Suprapubic skin (tissue), 4 donors: ENCODE results near the gene SH3BP5. TPM values are rescaled to one million over a fixed set of nuclear protein-coding genes. Genes with fewer than 3 reads are reported as not detected.

Experiments
- DNase-seq, 2 donors: peaks; one replicate each; pipeline ENCODE4 v3.0.0-alpha.2; 2019; ENCODE audit warnings: low spot score in 2 of 2
- H3K27ac ChIP-seq: fragments of 200-600 bp; sonication (generic); one replicate; pipeline ENCODE4 v1.5.1; 2019
- H3K27me3 ChIP-seq: fragments of 200-600 bp; sonication (generic); one replicate; pipeline ENCODE4 v1.5.1; 2019
- H3K36me3 ChIP-seq: fragments of 200-600 bp; sonication (generic); one replicate; pipeline ENCODE4 v1.5.1; 2019
- H3K4me1 ChIP-seq: fragments of 200-600 bp; sonication (generic); one replicate; pipeline ENCODE4 v1.5.1; 2019
- H3K4me3 ChIP-seq: fragments of 200-600 bp; sonication (generic); one replicate; pipeline ENCODE4 v1.5.1; 2019; ENCODE audit warnings: mild to moderate bottlenecking
- H3K9me3 ChIP-seq: fragments of 200-600 bp; sonication (generic); one replicate; pipeline ENCODE4 v1.5.1; 2019
- CTCF ChIP-seq, 2 donors: fragments of 200-600 bp in 1 of 2; fragments of 450-650 bp in 1 of 2; sonication (generic) in 1 of 2; IDR thresholded peaks; one replicate each; pipeline ENCODE4 v1.5.1; 2016 to 2019; ENCODE audit warnings: antibody characterized with exemption in 2 of 2, mild to moderate bottlenecking in 1 of 2, moderate library complexity in 1 of 2
- EP300 ChIP-seq: sonication (generic); formaldehyde crosslinking; IDR thresholded peaks from one replicate; pipeline ENCODE4 v1.6.1; 2017; ENCODE audit warnings: antibody characterized with exemption
- POLR2A ChIP-seq, 2 donors: fragments of 450-650 bp; IDR thresholded peaks; one replicate each; pipeline ENCODE4 v1.6.1; 2017; ENCODE audit warnings: antibody characterized with exemption in 2 of 2, mild to moderate bottlenecking in 2 of 2, moderate library complexity in 2 of 2
- POLR2AphosphoS5 ChIP-seq, 3 donors: sonication (generic); formaldehyde crosslinking; IDR thresholded peaks; one replicate each; pipeline ENCODE4 v1.6.1; 2017; ENCODE audit warnings: antibody characterized with exemption in 3 of 3
- WGBS: methylation state at CpG from one replicate; pipeline ENCODE4 v1.1.5; 2018; 5-methylcytosine and 5-hydroxymethylcytosine counted together
- total RNA-seq, 4 donors: library from RNA; depleted of rRNA; stranded (reverse); fragments of >200 nt; gene quantifications; one replicate each; pipeline ENCODE4 v1.1.0, GENCODE V29; 2016

The SH3BP5 gene
- total RNA-seq, 4 donors from 2014 or later = 11.2 to 27.0 (median 17.8) TPM

- TF ChIP-seq CTCF (IDR thresholded peaks at IDR 0.05) (no peak), EP300 (no peak), POLR2AphosphoS5 (IDR thresholded peaks at IDR 0.05) (no peak), POLR2A (IDR thresholded peaks at IDR 0.05) (no peak)
- H3K4me1 ChIP-seq = peaks cover 25% of the 10 kb centered on the region
- peak overlapping the region; percentile 18 for H3K27ac ChIP-seq
Measured at GRCh38 chr3:15299036-15299435, 33.4 kb downstream of the SH3BP5 start.

GRCh38 chr3:15298504-15298903 is 33.9 kb downstream of the SH3BP5 start:
- DNase-seq = no peak
- no peaks in the 10 kb centered on the region for H3K9me3 ChIP-seq
- peaks cover 8% of the 10 kb centered on the region for H3K36me3 ChIP-seq
- TF ChIP-seq CTCF (IDR thresholded peaks at IDR 0.05) = no peak
- no peak for TF ChIP-seq EP300
- TF ChIP-seq POLR2AphosphoS5 (IDR thresholded peaks at IDR 0.05) = no peak
- TF ChIP-seq POLR2A (IDR thresholded peaks at IDR 0.05) = no peak
- peaks cover 26% of the 10 kb centered on the region for H3K4me1 ChIP-seq
- 86% methylated on average over 3 of the region's 3 CpGs for WGBS
- peak overlapping the region; percentile 18 for H3K27ac ChIP-seq
- no peak overlapping the region for H3K4me3 ChIP-seq
- no peaks in the 10 kb centered on the region for H3K27me3 ChIP-seq

More at GRCh38 chr3:15299036-15299435, 33.4 kb downstream of the SH3BP5 start:
- peak in 1 of 2 donors; percentile 50 for DNase-seq
- no peak overlapping the region for H3K4me3 ChIP-seq
- H3K36me3 ChIP-seq = peaks cover 12% of the 10 kb centered on the region
- no peaks in the 10 kb centered on the region for H3K9me3 ChIP-seq
- H3K27me3 ChIP-seq = no peaks in the 10 kb centered on the region
- 44% methylated on average over 3 of the region's 3 CpGs for WGBS

GRCh38 chr3:15297608-15298350 is 34.6 kb downstream of the SH3BP5 start:
- no peak for TF ChIP-seq CTCF (IDR thresholded peaks at IDR 0.05)
- no peak for TF ChIP-seq EP300
- TF ChIP-seq POLR2AphosphoS5 (IDR thresholded peaks at IDR 0.05) = no peak
- no peak for TF ChIP-seq POLR2A (IDR thresholded peaks at IDR 0.05)
- Histone ChIP-seq H3K36me3 (peaks cover 8% of the 10 kb centered on the region), H3K4me3 (no peak overlapping the region), H3K9me3 (no peaks in the 10 kb centered on the region), H3K27me3 (no peaks in the 10 kb centered on the region), H3K4me1 (peaks cover 34% of the 10 kb centered on the region), H3K27ac (no peak overlapping the region)
- peak in 1 of 2 donors; percentile 31 for DNase-seq
- WGBS = 69% methylated on average over 4 of the region's 4 CpGs

- DNase-seq = no peak
Measured at GRCh38 chr3:15295506-15295905, 36.9 kb downstream of the SH3BP5 start.

More at GRCh38 chr3:15295506-15295905, 36.9 kb downstream of the SH3BP5 start:
- WGBS = 55% methylated on average over 6 of the region's 6 CpGs
- H3K27me3 ChIP-seq = no peaks in the 10 kb centered on the region
- no peaks in the 10 kb centered on the region for H3K36me3 ChIP-seq
- peaks cover 53% of the 10 kb centered on the region for H3K4me1 ChIP-seq
- peak in 2 of 3 donors; percentile 18 to 90 for TF ChIP-seq POLR2AphosphoS5 (IDR thresholded peaks at IDR 0.05)
- no peak for TF ChIP-seq POLR2A (IDR thresholded peaks at IDR 0.05)
- TF ChIP-seq EP300 = no peak
- TF ChIP-seq CTCF (IDR thresholded peaks at IDR 0.05) = no peak
- no peaks in the 10 kb centered on the region for H3K9me3 ChIP-seq
- H3K4me3 ChIP-seq = no peak overlapping the region
- H3K27ac ChIP-seq = peak overlapping the region; percentile 73
